ENCODE measurements around the gene FAM222A.
A peak's percentile ranks its signal among the peaks of the same experiment; 100 is the strongest.

Gene FAM222A

DNA sequence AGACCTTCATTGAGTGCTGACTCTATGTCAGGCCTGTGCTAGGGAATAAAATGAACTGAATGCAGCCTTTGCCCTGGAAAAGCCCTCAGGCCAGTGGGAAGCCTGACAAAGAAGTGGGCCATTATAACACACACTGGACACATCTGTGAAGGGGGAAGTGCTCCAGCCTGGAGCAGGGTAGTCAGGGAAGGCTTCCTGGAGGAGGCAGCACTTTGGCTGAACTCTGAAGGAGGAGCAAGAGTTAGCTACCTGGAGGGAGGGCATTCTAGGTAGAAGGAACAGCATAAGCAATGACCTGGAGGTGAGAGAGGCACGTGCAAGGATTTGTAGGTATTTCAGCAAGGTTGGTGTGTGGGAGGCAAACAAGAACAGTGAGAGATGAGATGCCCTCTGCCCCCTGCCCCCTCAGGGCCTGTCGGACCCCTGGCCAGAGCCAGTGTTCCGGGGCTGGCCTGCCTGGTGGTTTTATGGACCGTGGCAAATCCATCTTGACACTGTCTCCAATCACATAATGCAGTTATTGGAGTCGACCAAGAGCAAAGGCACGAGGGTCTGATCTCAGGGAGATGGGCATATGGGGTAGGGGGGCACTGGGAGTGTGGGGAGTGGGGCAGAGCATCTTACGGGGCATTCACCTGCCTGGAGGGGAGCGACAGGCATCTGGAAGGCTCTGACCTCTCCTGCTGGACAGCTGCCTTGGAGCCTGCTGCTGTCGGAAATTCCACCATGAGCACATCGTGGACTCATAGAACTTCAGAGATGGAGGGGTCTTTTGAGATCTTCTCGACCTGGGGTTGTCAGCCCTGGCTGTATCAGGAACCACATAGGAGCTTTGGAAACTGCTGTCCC, 2.7 kb upstream of the FAM222A start:
- no peak for DNase-seq (ENCODE audit: low read depth)

DNA sequence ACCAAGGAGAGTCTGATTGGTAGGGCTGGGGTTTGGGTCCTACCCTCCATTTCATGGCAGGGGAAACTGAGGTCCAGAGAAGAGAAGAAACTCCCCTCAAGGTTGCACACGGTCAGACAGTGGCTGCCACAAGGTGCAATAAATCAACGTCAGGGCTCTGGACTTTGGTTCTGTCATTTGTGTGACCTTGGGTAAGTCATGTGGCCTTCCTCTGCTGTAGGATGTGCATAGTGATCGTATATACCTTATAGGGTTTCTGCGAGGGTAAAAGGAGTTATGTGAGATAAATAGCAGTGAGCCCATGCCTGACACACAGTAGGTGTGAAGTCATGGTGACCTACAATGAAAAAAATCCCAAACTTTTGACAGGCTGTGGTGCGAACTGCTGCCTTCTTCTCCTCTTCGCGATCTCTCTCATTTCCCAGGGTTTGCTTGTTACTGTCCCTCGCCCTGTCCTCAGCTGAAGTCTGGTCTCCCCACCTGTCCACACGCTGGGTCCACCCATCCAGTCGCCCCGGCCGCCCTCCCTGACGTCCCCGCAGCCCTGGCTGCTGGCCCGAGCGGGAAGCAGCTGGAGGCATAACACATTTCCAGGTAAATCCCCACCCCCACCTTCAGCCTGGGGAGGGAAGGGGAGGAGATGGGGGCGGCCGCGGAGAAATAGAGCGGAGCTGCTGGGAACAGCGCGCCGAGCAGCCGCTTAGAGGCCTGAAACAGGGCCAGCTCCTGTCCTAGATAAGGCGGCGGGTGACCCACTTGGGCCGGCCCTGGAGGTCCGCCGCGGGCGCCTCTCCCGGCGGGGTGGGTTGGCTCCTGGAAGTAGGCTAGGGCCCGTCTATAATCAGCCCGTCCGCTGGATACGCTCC, 1.8 kb upstream of the FAM222A start:
- no peak for DNase-seq (ENCODE audit: low read depth)

DNA sequence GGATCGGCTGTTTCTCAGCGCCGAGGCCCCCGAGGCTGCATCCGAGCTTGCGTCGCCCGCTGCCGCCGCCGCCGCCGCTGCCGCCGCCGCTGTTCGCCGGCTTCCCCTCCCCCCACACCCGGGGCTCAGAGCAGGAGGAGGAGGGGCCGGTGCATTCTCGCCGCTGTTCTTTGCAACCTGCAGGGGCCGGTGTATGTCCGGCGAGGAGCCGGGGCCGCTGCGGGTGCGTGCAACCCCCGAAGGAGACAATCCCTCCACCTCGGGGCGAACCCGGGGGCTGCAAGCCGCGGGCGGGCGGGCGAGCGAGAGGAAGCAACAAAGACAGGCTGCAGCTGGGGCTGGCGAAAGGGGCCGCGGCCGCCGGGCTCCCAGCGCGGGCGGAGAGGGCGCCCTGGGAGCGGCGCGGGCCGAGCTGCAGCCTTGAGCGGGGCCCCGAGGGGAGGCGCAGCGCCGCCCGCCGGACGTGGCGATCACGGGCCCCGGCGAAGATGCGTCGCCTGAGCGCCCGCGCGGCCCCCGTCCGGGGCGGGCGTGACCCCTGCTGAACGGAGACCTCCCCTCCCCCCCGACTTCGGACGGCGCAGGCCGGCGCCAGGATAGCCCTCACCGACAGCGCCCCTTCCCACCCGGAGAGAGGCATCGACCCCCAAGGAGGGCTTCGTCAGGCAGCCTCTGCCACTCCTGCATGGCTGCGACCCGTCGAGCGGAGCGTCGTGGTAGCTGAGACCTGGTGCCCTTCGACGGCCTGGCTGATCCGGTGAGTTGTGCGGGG, 702 bp downstream of the FAM222A start:
- peak; percentile 15 for DNase-seq (ENCODE audit: low read depth)

DNA sequence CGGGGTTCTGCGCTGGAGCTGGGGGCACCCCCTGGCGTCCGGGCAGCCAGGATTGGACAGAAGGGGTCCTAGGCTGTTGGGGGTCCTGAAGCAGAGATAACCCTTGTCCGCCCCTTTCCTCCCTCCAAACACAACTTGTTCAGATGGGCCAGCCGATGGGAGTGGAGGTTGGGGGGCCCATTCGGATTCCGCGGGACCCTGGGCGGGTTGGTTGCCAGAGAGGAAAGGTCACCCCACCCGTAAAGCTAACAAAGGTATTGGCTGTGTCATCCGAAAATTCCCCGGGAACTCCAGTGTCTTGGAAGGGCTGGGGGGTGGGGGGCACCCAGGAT, 1.3 kb downstream of the FAM222A start:
- DNase-seq (ENCODE audit: low read depth), result no peak

DNA sequence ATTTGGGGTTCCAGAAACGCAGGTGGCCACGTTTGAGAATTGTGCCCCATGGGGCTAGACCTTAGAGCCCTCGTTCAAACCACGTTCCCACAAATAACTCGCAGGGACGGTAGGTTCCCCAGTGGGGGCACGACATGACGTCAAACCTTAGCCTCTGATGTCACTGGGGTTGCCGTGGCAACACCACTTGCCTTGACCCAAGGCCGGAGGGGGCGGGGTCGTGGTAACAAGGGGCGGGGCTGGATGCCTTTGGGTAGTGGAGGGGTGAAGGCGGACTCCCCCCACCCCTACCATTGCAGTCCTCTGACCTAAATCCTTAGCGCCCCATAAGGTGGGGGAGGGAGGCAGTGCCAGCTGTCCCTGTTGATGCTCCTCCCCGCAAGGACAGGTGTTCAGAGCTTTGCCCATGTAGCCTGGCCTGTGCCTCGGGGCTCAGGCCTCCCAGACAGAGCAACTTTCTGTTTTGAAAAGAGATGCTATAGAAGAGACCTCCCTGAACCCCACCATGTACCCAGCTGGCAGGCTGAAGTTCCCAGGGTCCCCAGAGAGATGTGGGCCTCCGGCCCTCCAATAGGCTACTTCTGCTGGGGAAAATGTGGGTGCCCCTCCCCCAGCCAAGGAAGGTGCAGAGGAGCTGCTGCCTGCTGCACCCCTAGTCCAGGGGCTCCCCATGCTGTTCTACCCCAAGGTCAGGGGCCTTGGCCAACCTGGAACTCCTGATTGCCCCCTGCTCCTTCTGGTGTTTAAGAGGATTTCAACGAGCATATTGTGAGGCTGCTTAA, 1.9 kb downstream of the FAM222A start:
- no peak for DNase-seq (ENCODE audit: low read depth)

DNA sequence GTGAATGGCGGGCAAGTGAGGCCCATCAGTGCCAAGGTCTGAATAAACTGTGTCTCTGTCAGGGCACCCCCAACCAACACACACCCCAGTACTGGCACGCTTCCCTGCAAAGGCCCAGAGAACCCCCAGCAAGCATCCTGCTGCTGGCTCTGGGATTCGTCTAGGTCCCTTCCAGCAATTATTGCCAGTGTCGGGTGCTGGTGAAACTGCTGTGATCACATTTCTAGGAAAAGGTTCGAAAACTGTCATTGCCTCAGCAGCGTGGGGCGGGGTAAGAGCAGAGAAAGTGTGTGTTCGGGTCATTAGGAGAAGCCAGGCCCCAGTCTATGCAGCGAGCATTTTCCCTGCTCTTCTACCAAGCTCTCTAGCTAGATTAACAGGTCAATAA, 2.5 kb downstream of the FAM222A start:
- no peak for DNase-seq (ENCODE audit: low read depth)

DNA sequence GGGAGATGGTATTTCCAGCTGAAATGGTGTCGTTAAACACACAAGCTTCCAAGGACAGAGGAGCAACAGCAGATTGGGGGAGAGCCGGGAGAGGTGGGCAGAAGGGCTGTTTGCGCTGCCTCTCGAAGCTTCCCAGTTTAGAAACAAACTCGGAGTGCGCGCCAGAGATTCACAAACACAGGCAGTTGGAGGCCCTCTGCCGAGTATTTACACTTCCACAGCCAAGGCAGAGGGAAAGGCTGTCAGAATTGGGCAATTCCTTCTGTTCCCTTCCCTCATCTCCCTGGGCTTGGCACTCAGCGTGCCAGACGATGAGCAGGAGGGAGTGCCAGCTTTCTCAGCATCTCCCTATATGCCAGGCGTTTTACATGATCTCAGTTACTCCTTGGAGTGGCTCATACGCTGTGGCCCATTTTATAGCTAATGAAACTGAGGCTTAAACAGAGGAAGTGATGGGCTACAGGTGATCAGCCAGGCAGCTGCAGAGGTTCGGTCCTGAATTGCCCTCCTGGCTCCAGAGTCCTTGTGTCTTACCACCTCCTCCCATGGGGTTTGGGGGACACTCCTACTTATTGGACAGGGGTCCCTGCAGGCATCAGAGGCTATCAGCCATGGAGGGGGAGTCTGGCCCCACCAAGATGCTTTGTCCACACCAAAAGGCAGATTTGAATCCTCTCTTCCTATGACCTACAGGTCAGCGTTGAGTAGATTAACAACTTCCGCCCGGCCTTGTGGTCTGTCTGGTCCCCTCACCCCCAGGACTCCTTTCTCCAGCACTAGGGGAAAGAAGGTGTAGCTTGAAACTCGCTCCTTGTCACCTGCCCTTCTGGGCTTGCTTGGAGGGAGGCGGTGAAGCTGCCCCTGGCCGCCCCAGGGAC, 3.1 kb downstream of the FAM222A start:
- no peak for DNase-seq (ENCODE audit: low read depth)

DNA sequence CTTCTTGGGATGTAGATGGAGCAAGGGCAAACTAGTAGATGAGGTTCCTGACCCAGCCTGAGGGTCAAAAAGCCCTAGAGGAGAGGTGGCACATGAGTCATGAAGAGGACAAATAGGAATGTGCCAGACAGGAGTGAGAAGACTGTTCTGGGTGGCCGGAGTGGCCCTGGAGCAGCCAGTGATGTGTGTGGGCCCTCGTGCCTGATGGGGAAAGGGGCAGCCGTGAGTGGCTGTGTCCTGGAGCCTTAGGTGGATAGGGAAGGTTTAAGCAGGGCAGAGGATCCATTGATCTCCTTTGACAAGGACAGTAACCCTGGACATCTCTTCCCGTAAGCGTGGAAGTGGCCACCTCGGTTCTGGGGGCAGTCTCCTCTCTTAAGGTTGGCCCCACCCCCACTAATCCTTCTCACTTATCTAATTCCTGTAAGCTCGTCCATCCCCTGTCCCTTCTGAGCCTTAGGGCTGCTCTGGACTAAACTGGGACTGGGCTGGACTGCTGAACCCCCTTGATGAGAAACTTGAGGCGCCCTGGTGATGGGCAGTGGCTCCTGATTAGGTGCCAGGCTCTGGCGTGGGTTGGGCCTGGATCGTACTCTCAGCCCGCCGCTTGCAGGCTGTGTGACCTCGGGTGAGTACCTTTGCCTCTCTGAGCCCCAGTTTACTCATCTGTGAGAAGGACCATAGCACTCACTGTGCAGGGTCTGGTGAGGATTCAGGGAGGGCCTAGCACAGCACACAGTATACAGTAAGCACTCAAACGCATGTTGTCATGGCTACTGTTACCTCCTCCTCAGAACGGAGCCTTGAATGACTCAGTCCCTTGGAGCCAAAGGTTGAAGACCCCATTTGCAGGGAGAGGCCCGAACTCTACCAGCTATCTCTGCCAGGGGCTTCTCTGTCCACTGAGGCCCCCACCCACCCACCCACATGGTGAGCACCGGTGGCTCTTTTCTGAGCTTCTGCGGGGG, 4.0 kb downstream of the FAM222A start:
- DNase-seq (ENCODE audit: low read depth), result no peak

DNA sequence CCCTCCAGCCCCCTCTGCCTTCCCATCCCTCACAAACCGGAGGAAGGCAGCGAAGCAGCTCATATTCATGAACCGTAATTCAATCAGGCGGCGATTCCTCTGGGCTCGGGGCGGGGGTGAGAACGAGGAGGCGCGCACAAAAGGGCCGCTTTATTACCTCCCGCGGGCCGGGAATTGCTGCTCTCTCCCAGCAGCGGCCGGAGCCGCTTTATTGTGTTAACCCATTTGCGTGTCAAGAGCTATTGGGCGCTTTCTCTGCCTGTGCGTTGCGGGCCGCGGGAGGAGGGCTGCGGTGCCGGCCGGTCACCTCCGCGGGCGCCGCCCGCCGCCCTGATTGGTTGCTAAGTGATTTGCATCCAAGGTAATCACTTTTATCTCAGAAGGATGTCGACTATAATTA, 4.8 kb downstream of the FAM222A start:
- no peak for DNase-seq (ENCODE audit: low read depth)

DNA sequence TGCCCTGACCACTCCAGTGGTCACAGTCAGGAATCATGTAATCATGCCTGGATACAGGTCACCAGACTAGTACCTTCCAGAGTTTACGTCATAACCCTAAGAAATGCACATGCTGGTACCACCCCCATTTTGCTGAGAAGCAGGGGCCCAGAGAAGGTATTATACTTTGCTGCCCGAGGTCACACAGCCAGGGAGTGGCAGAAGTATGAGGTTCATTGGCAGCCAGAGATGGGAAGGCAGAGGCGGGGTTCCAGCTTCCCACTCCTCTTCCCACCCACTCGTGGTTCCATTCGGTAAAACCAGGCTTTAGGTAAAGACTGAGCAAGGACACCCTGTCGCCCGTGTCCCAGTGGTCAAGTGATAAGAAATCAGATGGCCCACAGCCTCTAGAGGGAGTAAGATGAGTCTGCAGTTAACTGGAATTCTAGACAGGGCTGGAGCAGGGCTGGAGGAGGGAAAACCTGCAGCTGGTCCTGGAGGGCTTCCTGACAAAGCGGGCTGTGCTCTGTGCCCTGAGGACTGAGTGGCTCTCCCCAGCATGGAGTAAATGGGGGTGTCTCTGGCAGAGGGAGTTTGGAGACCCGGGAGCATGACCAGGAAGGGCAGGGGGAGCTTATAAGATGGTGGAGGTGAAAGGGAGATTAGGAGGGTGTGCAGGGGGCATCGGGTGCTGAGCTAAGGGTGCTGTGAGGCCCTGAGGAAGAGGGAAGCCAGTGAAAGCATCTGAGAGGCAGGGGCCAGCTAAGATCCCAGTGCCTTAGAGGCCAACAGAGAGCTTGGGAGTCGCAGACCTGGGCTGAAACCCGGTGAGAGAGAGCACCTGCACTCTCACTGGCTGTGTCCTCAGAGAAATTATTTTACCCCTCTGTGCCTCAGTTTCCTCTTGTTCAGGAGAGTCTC, 5.7 kb downstream of the FAM222A start:
- DNase-seq (ENCODE audit: low read depth), result no peak

DNA sequence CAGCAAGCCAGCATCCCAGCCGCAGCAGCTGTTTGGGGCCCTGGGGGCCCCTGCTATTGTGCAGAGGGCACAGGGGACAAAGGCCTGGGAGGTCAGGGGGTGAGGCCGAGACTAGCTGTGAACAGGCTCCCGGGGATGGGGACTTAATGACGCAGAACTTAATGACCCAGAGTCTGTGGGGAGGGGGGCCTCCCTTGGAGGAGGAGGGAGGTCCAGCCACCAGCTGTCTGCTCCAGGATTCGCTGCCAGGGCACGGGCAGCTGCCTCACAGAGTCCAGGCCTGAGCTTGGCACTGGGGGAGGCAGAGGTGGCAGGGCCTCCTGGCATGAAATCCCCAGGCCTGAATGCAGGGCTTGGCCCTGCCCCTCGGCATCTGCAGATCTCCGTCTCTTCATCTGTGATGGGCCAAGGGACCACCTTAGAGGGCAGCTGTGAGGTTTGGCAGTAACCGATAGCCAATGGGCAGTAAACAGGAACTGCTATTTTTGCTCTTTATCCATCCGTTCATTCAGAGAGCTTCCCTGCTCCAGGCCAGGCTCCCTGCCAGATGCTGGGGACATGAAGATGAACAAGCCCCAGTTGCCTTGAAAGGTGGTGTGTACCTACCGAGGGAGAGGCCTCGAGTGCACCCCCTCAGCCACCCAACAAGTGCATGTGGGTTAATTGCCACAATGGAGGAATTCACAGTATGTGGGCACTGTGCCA, 6.7 kb downstream of the FAM222A start:
- no peak for DNase-seq (ENCODE audit: low read depth)

DNA sequence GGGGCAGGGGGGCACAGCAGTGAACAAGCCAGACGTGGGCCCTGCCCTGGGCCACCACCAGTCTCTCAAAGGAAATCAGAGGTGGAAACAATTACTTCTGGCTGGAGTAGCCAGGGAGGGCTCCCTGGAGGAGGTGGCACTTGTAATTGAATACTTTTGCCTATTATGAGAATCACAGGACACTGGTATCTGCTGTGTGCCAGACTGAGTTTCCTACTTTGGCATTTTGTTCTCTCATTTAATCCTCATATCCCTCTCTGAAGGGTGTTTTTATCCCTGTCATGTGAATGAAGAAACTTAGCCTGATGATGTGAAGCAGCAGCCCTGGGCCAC, 7.2 kb downstream of the FAM222A start:
- no peak for DNase-seq (ENCODE audit: low read depth)

DNA sequence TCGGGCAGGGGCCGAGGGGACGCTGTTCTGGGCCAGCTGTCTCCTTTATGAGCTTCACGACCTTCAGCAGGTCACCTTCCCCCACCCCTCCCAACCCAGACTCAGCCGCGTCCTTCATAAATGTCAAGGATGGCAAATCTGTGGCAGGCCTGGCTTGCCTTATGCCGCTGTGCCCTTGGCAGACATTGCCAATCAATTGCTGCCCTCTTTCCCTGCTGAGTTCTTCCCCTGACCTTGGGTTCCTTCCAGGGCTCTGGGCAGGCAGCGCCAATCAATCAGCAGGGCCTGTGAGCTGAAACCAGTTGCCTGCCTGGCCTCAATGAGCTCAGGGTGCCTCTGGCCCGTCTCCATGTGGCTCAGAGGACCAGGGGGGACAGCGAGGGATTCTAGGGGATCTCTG, 7.7 kb downstream of the FAM222A start:
- no peak for DNase-seq (ENCODE audit: low read depth)

DNA sequence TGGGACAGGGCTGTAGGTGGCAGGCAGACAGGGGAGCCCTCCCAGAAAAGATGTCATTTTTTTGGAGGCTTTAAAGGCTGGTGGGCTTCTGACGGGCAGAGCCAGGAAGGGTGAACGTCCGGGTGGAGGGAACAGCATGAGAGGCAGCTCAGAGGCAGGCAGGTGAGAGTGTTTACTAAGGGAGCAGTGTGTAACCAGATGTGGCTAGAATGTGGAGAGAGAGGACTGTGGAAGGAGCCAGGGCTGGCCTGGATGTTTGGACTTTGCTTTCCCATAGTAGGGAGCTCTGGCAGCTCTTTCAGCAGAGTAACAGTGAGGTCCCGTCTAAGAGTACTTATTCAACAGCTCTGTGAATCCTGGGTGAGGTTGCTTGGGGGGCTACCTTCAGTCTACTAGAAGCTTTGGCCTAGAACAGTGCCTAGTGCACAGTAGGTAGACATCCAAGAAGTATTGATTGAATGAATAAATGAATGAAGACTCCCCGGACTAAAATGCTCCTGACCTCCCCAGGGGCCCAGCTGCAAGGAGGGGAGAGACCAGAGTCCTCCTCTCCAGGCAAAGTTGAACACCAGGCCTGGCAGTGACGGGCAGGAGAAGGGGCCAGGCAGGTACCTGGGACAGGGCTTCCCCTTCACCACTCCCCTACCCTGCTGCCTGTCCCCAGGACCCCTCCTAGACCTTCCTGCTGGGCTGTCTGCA, 8.5 kb downstream of the FAM222A start:
- DNase-seq (ENCODE audit: low read depth), result no peak

DNA sequence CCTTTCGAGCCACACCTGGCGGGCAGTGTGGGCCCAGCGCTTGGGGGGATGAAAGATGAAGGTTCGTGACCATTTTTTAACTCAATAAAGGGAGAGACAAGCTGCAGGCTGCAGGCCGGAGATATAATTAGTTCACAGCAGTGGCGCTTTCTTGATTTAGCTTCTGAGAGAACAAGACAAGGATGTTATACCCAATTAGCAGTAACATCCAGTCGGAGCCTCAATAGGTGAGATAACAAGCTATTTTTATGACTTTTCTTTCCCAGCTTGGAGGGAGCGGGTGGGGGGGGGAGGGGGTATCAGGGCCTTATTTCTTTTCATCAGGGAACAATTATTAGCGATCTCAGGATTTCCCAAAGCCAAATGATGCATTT, 9.1 kb downstream of the FAM222A start:
- no peak for DNase-seq (ENCODE audit: low read depth)

DNA sequence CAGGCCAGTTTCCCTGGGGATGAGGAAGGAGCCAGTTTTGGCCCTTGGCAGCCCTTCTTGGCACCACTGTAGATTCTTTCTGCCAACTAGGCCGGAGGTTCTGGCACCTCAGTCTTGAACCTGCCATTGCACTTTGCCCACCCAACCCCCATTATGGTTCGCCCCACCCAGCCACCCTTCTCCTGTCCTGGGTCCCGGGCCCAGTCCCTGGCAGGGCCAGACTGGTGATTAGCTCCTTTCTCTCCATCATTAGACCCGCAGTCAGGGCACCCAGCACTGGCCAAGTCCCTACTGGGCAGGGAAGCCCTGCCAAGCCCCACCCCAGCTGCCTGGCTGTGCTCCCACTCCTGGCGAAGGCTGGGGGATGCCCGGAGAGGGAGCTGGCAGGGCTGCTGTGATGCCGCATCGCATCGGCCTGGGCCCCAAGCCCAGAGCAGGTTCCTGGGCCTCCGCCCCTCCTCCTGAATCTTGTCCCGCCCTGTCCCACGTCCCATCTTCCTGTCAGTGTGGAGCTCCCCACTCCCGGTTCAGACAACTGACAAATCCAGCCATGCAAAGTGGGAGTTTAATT, 9.8 kb downstream of the FAM222A start:
- no peak for DNase-seq (ENCODE audit: low read depth)

DNA sequence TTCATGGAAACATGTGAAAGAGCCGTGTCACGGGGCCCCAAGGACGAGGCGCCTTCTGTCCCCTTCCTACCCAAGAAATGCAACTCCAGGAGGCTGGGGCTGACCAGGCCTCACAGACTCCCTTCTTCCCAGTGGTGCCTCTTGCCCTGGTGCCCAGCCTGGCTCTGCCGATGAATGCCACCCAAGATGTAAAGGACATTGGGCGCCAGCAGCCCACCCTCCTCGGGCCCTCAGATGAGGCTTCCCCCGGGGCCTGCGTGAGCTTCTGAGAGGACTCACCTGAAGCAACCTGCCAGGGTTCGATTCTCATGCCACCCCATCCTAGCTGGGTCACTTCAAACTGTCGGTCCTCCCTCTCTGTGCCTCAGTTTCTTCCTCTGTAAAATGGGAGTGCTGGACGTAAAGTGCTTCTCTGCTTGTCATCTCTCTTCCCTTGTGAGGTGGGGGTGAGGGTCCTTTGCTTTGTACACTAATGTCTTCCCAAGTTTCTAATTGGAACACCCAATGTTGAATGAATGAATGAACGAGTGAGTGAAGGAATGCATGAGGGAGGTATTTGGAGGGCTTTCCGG, 10.8 kb downstream of the FAM222A start:
- no peak for DNase-seq (ENCODE audit: low read depth)
